ENCODE results near the gene GINS1.

DNA sequence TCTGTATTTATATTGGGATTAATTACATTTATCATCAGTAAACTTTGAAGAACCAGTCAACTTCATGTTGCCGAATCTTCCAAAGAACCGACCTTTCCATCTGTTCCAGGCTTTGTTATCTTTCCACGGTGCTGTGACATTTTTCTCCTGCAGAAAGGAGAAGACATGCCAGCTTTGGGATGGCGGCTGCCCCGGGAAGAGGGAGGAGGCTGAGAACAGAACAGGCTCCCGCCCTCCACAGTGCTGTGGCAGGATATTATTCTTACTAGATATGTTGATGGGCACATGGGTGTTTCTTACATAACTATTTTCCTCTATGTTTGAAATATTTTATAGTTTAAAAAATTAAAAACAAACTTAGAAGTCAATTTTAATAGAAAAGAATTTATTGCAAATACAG is 44.9 kb downstream of the GINS1 start:
- TF ChIP-seq, protein P1, sequence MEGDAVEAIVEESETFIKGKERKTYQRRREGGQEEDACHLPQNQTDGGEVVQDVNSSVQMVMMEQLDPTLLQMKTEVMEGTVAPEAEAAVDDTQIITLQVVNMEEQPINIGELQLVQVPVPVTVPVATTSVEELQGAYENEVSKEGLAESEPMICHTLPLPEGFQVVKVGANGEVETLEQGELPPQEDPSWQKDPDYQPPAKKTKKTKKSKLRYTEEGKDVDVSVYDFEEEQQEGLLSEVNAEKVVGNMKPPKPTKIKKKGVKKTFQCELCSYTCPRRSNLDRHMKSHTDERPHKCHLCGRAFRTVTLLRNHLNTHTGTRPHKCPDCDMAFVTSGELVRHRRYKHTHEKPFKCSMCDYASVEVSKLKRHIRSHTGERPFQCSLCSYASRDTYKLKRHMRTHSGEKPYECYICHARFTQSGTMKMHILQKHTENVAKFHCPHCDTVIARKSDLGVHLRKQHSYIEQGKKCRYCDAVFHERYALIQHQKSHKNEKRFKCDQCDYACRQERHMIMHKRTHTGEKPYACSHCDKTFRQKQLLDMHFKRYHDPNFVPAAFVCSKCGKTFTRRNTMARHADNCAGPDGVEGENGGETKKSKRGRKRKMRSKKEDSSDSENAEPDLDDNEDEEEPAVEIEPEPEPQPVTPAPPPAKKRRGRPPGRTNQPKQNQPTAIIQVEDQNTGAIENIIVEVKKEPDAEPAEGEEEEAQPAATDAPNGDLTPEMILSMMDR (IDR thresholded peaks at IDR 0.05; ENCODE audit: borderline replicate concordance, extremely low read depth, low read length, poor library complexity, severe bottlenecking), result no peak
- TF ChIP-seq EZH2 (IDR thresholded peaks at IDR 0.05; ENCODE audit: borderline replicate concordance, low read depth, low read length, severe bottlenecking), result no peak

All from DND-41 (cell line).